Left ventricle myocardium inferior (tissue), 1 donor: ENCODE measurements around the gene CYBA. TPM values are rescaled to one million over a fixed set of nuclear protein-coding genes. Genes with fewer than 3 reads are reported as not detected.

Experiments used
- DNase-seq: peaks from one replicate; pipeline ENCODE4 v3.0.0-alpha.2; 2020
- H3K27ac ChIP-seq: fragments of 200-600 bp; replicated peaks from 2 replicates; pipeline ENCODE4 v1.8.0; 2021
- H3K27me3 ChIP-seq: fragments of 200-600 bp; 2 replicates; pipeline ENCODE4 v1.8.0; 2021; ENCODE audit warnings: low read depth
- H3K36me3 ChIP-seq: fragments of 200-600 bp; 2 replicates; pipeline ENCODE4 v1.8.0; 2021
- H3K4me1 ChIP-seq: fragments of 200-600 bp; 2 replicates; pipeline ENCODE4 v1.8.0; 2021
- H3K4me3 ChIP-seq: fragments of 200-600 bp; 2 replicates; pipeline ENCODE4 v1.8.0; 2021; ENCODE audit warnings: mild to moderate bottlenecking, moderate library complexity
- H3K9me3 ChIP-seq: fragments of 200-600 bp; replicated peaks from 2 replicates; pipeline ENCODE4 v1.8.0; 2021
- CTCF ChIP-seq: fragments of 200-600 bp; IDR thresholded peaks from 2 replicates; pipeline ENCODE4 v1.8.0; 2021; ENCODE audit warnings: antibody characterized with exemption, mild to moderate bottlenecking, borderline replicate concordance
- intact Hi-C: fragments of 100-400 bp; cut with micrococcal nuclease; formaldehyde crosslinking; loops from one replicate; pipeline ENCODE4 v1.11.0; 2022
- total RNA-seq: library from RNA; stranded (reverse); fragmentation: NEBNext Ultra II Directional; extraction: Animal tissue kit (Norgen Biotek cat#: 25700); gene quantifications from one replicate; pipeline ENCODE4 v1.2.1, GENCODE V29; 2021
- donor health status: DM: no; HTN: yes; CAD: no; lungs with severe emphysema.

Gene CYBA
- total RNA-seq, 1 donor from 2014 or later, result 42.6 TPM

DNA sequence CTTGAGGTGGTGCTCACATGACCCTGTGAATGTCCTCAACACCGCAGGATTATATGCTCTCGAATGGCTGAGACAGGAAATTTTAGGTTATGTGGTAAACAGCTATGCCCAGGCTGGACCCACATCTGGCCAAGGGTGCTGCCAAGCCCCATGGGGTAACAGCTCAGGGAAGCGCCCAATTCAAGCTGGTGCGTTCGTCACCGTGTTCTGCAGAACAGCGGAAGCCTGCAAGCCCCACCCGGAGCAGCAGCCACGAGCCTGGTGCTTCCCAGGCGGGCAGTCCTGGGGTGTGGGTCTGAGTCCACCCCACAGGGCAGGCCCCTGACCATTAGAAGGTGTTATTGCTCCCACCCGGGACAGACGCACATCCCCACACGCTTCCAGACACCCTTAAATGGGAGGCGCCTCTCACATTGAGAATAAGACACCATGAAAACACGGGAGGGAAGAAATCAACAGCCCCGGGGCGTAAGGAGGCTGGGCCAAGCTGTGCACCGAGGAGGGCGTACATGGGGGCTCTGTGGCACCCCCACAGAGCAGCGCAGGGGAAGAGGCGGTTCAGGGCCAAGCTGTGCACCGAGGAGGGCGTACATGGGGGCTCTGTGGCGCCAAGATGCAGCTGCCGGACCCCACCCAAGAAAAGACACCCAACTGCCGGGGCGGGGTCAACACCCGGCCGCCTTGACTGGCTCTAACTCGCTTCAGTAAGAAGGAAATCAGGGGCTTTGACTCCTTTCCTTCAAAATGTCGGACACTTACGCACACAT, 2.9 kb upstream of the CYBA start:
- intact Hi-C loops, result no loop called here
- Histone ChIP-seq H3K27ac (no peak overlapping the region), H3K4me1 (peaks cover 30% of the 10 kb centered on the region), H3K36me3 (peaks cover 36% of the 10 kb centered on the region), H3K27me3 (no peaks in the 10 kb centered on the region), H3K4me3 (no peak overlapping the region), H3K9me3 (no peaks in the 10 kb centered on the region)
- no peak for DNase-seq
- TF ChIP-seq CTCF, result no peak

- no peaks in the 10 kb centered on the region for H3K9me3 ChIP-seq
- no peaks in the 10 kb centered on the region for H3K27me3 ChIP-seq
- peaks cover 33% of the 10 kb centered on the region for H3K36me3 ChIP-seq
- no peak overlapping the region for H3K27ac ChIP-seq
- TF ChIP-seq CTCF, result no peak
- intact Hi-C loops, result no loop called here
- no peak overlapping the region for H3K4me3 ChIP-seq
- peaks cover 30% of the 10 kb centered on the region for H3K4me1 ChIP-seq
- DNase-seq, result no peak
Measured at GRCh38 chr16:88653101-88653500, 2.2 kb upstream of the CYBA start.

DNA sequence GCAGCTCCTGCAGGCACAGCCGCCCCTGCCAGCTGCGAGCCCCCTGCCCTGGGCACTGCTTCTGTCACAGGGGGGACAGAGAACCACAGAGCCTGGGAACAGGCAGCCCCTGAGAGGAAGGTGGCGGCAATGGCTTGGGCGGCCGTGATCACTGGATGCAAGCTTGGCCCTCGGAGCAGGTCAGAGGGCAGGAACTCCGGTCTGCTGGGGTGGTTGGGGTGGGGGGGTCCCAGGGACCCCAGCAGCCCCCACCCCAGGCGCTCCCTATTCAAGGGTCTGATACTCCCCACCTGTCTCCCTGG, 1.9 kb upstream of the CYBA start:
- Histone ChIP-seq H3K27ac (no peak overlapping the region), H3K4me3 (no peak overlapping the region), H3K36me3 (peaks cover 31% of the 10 kb centered on the region), H3K4me1 (peaks cover 30% of the 10 kb centered on the region), H3K9me3 (no peaks in the 10 kb centered on the region), H3K27me3 (no peaks in the 10 kb centered on the region)
- DNase-seq, result no peak
- intact Hi-C loops, result no loop called here
- TF ChIP-seq CTCF, result no peak

DNA sequence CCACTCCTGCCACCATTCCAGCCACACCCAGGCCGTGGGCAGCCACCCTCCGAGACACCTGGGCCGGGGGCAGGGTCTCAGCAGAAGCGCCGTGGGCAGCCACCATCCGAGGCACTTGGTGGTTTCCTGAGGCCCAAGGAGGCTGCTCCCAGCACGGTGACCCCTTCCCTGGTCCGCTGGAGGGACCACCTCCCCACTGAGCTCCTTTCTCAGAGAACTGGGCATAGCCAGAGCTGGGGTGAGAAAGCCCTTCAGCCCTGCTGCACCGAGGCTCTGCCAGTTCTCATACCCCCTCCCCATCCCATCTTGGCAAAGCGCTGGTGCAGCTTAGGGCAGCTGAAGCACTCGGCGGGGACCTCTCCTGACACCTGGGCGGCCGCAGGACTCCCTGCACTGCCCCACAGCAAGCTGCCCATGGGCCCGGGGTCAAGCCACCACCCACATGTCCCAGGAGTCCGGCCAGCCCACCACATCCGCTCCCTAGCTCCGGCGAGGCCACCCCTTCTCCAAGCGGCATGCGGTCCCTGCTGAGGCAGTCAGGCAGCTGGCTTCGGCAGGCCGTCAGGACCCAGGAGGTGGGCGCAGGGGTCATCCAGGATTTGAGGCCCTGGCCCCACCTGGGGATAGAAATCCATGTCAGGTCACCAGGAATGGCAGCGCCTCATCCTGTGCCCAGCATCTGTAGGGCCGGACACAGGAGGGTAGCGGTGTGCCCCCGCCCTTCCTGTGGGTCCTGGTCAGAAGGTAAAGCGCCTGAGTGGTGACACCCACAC, 1.3 kb upstream of the CYBA start:
- Histone ChIP-seq H3K9me3 (no peaks in the 10 kb centered on the region), H3K27ac (peak overlapping the region; percentile 84), H3K36me3 (peaks cover 29% of the 10 kb centered on the region), H3K4me1 (peaks cover 30% of the 10 kb centered on the region), H3K27me3 (no peaks in the 10 kb centered on the region), H3K4me3 (peak overlapping the region; percentile 89)
- no peak for DNase-seq
- intact Hi-C loops, result no loop called here
- no peak for TF ChIP-seq CTCF

- intact Hi-C loops, result no loop called here
- DNase-seq, result peak; percentile 48
- Histone ChIP-seq H3K27me3 (no peaks in the 10 kb centered on the region), H3K9me3 (no peaks in the 10 kb centered on the region), H3K4me3 (peak overlapping the region; percentile 89), H3K27ac (peak overlapping the region; percentile 84), H3K36me3 (peaks cover 29% of the 10 kb centered on the region), H3K4me1 (peaks cover 30% of the 10 kb centered on the region)
- TF ChIP-seq CTCF, result no peak
Measured at GRCh38 chr16:88651276-88651988, 579 bp upstream of the CYBA start.
